Lung (tissue), 12 donors: ENCODE results near the gene NR2C2. TPM values are rescaled to one million over a fixed set of nuclear protein-coding genes. Genes with fewer than 3 reads are reported as not detected.

ENCODE experiments used
- ATAC-seq: fragments of 200-7000 bp; cut with Tn5 transposase; one replicate; pipeline ENCODE4 v1.9.1; 2020; ENCODE audit warnings: moderate number of reproducible peaks; ENCODE audit not compliant: insufficient read depth, low FRiP score
- DNase-seq, 3 donors: peaks; one replicate each; pipeline ENCODE4 v3.0.0-alpha.2; 2013 to 2017
- H3K27ac ChIP-seq, 2 donors: one replicate each; pipeline ENCODE4 v1.5.1; 2013; ENCODE audit warnings: mild to moderate bottlenecking in 2 of 2, moderate library complexity in 2 of 2, control low read depth in 1 of 2, inconsistent platforms in 1 of 2, low read depth in 1 of 2, low read length in 1 of 2
- H3K27me3 ChIP-seq, 3 donors: one replicate each; pipeline ENCODE4 v1.5.1; 2013; ENCODE audit warnings: low read length in 2 of 3; ENCODE audit not compliant: control insufficient read depth in 3 of 3, insufficient read depth in 3 of 3
- H3K36me3 ChIP-seq, 4 donors: one replicate each; pipeline ENCODE4 v1.5.1; 2013; ENCODE audit warnings: low read length in 4 of 4, mild to moderate bottlenecking in 1 of 4, moderate library complexity in 1 of 4; ENCODE audit not compliant: control insufficient read depth in 4 of 4, insufficient read depth in 4 of 4
- H3K4me1 ChIP-seq, 5 donors: one replicate each; pipeline ENCODE4 v1.5.1; 2013; ENCODE audit warnings: low read length in 5 of 5, mild to moderate bottlenecking in 2 of 5, moderate library complexity in 1 of 5; ENCODE audit not compliant: control insufficient read depth in 5 of 5, insufficient read depth in 5 of 5
- H3K4me3 ChIP-seq: one replicate; pipeline ENCODE4 v1.5.1; 2013; ENCODE audit warnings: mild to moderate bottlenecking, control low read depth, moderate library complexity
- H3K9ac ChIP-seq, 2 donors: one replicate each; pipeline ENCODE4 v1.5.1; 2013; ENCODE audit warnings: low read length in 2 of 2, control low read depth in 1 of 2; ENCODE audit not compliant: insufficient read depth in 1 of 2
- H3K9me3 ChIP-seq, 4 donors: one replicate each; pipeline ENCODE4 v1.5.1; 2013; ENCODE audit warnings: low read length in 3 of 4, mild to moderate bottlenecking in 1 of 4, moderate library complexity in 1 of 4; ENCODE audit not compliant: control insufficient read depth in 4 of 4, insufficient read depth in 3 of 4
- CTCF ChIP-seq: IDR thresholded peaks from 2 replicates; pipeline ENCODE4 v1.5.1; 2012; ENCODE audit warnings: mild to moderate bottlenecking; ENCODE audit errors: control extremely low read depth, extremely low read depth
- WGBS, 2 donors: extraction: QIAGEN DNeasy Blood & Tissue Kit; methylation state at CpG; one replicate each; pipeline ENCODE4 v1.1.7; 2013; 5-methylcytosine and 5-hydroxymethylcytosine counted together
- polyA plus RNA-seq, 2 donors: library from polyadenylated mRNA; stranded (reverse); fragments of 200-250 nt; gene quantifications; one replicate each; pipeline ENCODE4 v1.2.1, GENCODE V29; 2013
- total RNA-seq, 2 donors: library from RNA; depleted of rRNA in 1 of 2; stranded (reverse); fragments of >200 nt in 1 of 2; gene quantifications; one replicate each; pipeline ENCODE4 v1.2.1, GENCODE V29; 2014 to 2021
- donor health status: control.
- donor health status: control.
- donor health status: Bipolar disorder and iron deficiency.
- donor health status: healthy.
- donor health status: DM: yes; HTN: yes; CAD: no.

NR2C2 gene
- total and polyA plus RNA-seq, 4 donors, result 9.2 to 71.0 (median 24.8) TPM

- H3K27me3 ChIP-seq, result no peaks in the 10 kb centered on the region
- no peaks in the 10 kb centered on the region for H3K9me3 ChIP-seq
- no peak overlapping the region for H3K9ac ChIP-seq
- ATAC-seq (no peak), DNase-seq (peak; percentile 41 to 62 (median 58))
- no peak overlapping the region for H3K4me3 ChIP-seq
- no peak overlapping the region for H3K27ac ChIP-seq
- peaks cover 0 to 1% (median 0%) of the 10 kb centered on the region in 4 donors for H3K36me3 ChIP-seq
- H3K4me1 ChIP-seq, result peaks cover 0 to 16% (median 6%) of the 10 kb centered on the region in 5 donors
- WGBS, 2 donors, result 39 to 57% methylated on average over 3 of the region's 3 CpGs
- TF ChIP-seq CTCF, result no peak
Observed at GRCh38 chr3:14989943-14990779, 42.8 kb downstream of the NR2C2 start.

- no peak overlapping the region for H3K4me3 ChIP-seq
- no peak overlapping the region for H3K9ac ChIP-seq
- H3K27ac ChIP-seq, result no peak overlapping the region
- no peak for TF ChIP-seq CTCF
- peaks cover 0 to 16% (median 6%) of the 10 kb centered on the region in 5 donors for H3K4me1 ChIP-seq
- H3K27me3 ChIP-seq, result no peaks in the 10 kb centered on the region
- H3K9me3 ChIP-seq, result no peaks in the 10 kb centered on the region
- ATAC-seq (no peak), DNase-seq (no peak)
- peaks cover 0 to 1% (median 0%) of the 10 kb centered on the region in 4 donors for H3K36me3 ChIP-seq
- WGBS, 2 donors, result 61 to 76% methylated on average over 2 of the region's 2 CpGs
Observed at GRCh38 chr3:14990780-14991148, 43.4 kb downstream of the NR2C2 start.

GRCh38 chr3:14991151-14991742 lies 43.9 kb downstream of the NR2C2 start:
- Histone ChIP-seq H3K4me3 (no peak overlapping the region), H3K27me3 (no peaks in the 10 kb centered on the region), H3K4me1 (peaks cover 0 to 16% (median 6%) of the 10 kb centered on the region in 5 donors), H3K27ac (no peak overlapping the region), H3K9me3 (no peaks in the 10 kb centered on the region), H3K36me3 (peaks cover 0 to 1% (median 0%) of the 10 kb centered on the region in 4 donors), H3K9ac (no peak overlapping the region)
- DNase-seq (peak in 1 of 3 donors; percentile 4), ATAC-seq (no peak)
- TF ChIP-seq CTCF, result no peak
- 84 to 93% methylated on average over 1 of the region's 1 CpG for WGBS, 2 donors
